Activated CD8-positive, alpha-beta T cell treated with anti-CD3 and anti-CD28 coated beads for 36 hours (primary cell): ENCODE measurements around the gene MRPS12. TPM values are rescaled to one million over a fixed set of nuclear protein-coding genes. Genes with fewer than 3 reads are reported as not detected.
A peak's percentile ranks its signal among the peaks of the same experiment; 100 is the strongest.
"Not testable (repeated sequence)": the region's sequence is repeated elsewhere in the genome, so short reads cannot be mapped to it uniquely, and the experiment has no call there.

ENCODE experiments used
- ATAC-seq: fragments of 200-7000 bp; cut with Tn5 transposase; one replicate; pipeline ENCODE4 v1.10.0; 2021; ENCODE audit warnings: mild to moderate bottlenecking, moderate library complexity
- CTCF ChIA-PET: fragments of 350-600 bp; sonication (Branson Sonifier 250); formaldehyde crosslinking; loops from one replicate; lab custom pipeline; 2021; ENCODE audit warnings: antibody characterized with exemption; lab: Charles Lee
- POLR2A ChIA-PET: fragments of 350-600 bp; sonication (Branson Sonifier 250); formaldehyde crosslinking; loops from one replicate; lab custom pipeline; 2021; ENCODE audit warnings: antibody characterized with exemption; lab: Charles Lee
- DNase-seq: peaks from one replicate; pipeline ENCODE4 v3.0.0-alpha.2; 2020
- H3K27ac Mint-ChIP-seq: one replicate; pipeline ENCODE4 v1.8.0; 2021; ENCODE audit warnings: mild to moderate bottlenecking, mixed read lengths
- H3K27me3 Mint-ChIP-seq: one replicate; pipeline ENCODE4 v1.8.0; 2021; ENCODE audit warnings: mixed read lengths
- H3K36me3 Mint-ChIP-seq: one replicate; pipeline ENCODE4 v1.8.0; 2021; ENCODE audit warnings: low read depth, mixed read lengths
- H3K4me1 Mint-ChIP-seq: one replicate; pipeline ENCODE4 v1.8.0; 2021; ENCODE audit warnings: low read depth, mixed read lengths
- H3K4me3 Mint-ChIP-seq: one replicate; pipeline ENCODE4 v1.8.0; 2021; ENCODE audit warnings: mild to moderate bottlenecking, moderate library complexity, mixed read lengths
- H3K9me3 Mint-ChIP-seq: one replicate; pipeline ENCODE4 v1.8.0; 2021; ENCODE audit warnings: mixed read lengths
- CTCF ChIP-seq: fragments of 200-600 bp; IDR thresholded peaks from one replicate; pipeline ENCODE4 v1.8.0; 2022; ENCODE audit warnings: antibody characterized with exemption, mild to moderate bottlenecking
- intact Hi-C: fragments of 100-400 bp; cut with micrococcal nuclease; formaldehyde crosslinking; loops from one replicate; pipeline ENCODE4 v1.10.0; 2022
- total RNA-seq, 2 experiments: library from RNA; stranded (reverse); gene quantifications; one replicate each; pipeline ENCODE4 v1.2.3, GENCODE V29; 2021

The MRPS12 gene
- total RNA-seq: 10 to 100 TPM; 80.1 to 81.2 TPM

GRCh38 chr19:38930776-38931520 lies at the start of gene MRPS12:
Gene MRPS12, plus strand, starts transcription at chr19:38930944. Its CDS starts 351 bp downstream, at chr19:38931295.
- ChIA-PET POLR2A (interaction anchor here (0.5 to 1.6 kb wide), 8 partner anchors 14 to 1639 kb away, joined by 3 to 7 read pairs (median 3); partner anchors contain the start of gene NFKBIB), CTCF (interaction anchor here (0.6 to 3.6 kb wide), 60 partner anchors 9 to 557 kb away, joined by 3 to 27 read pairs (median 4); partner anchors contain the start of genes ACTN4, ECH1, EIF3K and FAM98C)
- TF ChIP-seq CTCF: no peak
- peak; percentile 99 for DNase-seq
- H3K4me3 Mint-ChIP-seq: peak within 1 kb of the TSS; percentile 99
- H3K36me3 Mint-ChIP-seq: peaks cover 52% of the 10 kb centered on the region
- H3K9me3 Mint-ChIP-seq: peaks cover 7% of the 10 kb centered on the region
- ATAC-seq: peak; percentile 94
- H3K4me1 Mint-ChIP-seq: peaks cover 31% of the 10 kb centered on the region
- no peaks in the 10 kb centered on the region for H3K27me3 Mint-ChIP-seq
- H3K27ac Mint-ChIP-seq: peak within 1 kb of the TSS; percentile 98
- intact Hi-C loops: loop anchor here (5.0 to 10.0 kb wide), 2 partner anchors 79 to 196 kb away; no protein-coding TSS in a partner anchor

DNA sequence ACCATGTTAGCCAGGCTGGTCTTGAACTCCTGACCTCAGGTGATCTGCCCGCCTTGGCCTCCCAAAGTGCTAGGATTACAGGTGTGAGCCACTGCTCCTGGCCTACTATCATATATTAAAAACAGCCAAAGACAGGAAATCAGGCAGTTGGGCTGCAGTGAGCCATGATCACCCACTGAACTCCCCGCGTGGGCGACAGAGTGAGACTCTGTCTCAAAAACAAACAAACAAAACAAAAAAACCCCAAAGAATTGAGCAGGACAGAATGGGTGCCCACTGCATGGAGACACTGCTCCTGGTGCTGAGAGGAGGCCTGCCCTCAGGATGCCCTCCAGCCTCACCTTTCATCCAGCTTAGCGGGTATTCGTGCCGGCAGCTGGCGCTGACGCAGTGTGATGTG lies 47.5 kb upstream of the MRPS12 start:
- ChIA-PET POLR2A (no interaction called here), CTCF (interaction anchor here (1.0 kb wide), 1 partner anchor 14 kb away, joined by 3 read pairs; no protein-coding TSS in a partner anchor)
- H3K27ac Mint-ChIP-seq: peak overlapping the region; percentile 12
- no peak for ATAC-seq
- H3K4me1 Mint-ChIP-seq: peaks cover 15% of the 10 kb centered on the region
- H3K27me3 Mint-ChIP-seq: no peaks in the 10 kb centered on the region
- no peaks in the 10 kb centered on the region for H3K36me3 Mint-ChIP-seq
- intact Hi-C loops: no loop called here
- no peak for DNase-seq
- no peak overlapping the region for H3K4me3 Mint-ChIP-seq
- TF ChIP-seq CTCF: no peak
- H3K9me3 Mint-ChIP-seq: no peaks in the 10 kb centered on the region

GRCh38 chr19:38884691-38885090 lies 46.1 kb upstream of the MRPS12 start:
- DNase-seq, H3K4me3 Mint-ChIP-seq, H3K4me1 Mint-ChIP-seq, POLR2A ChIA-PET, H3K27ac Mint-ChIP-seq, intact Hi-C loops, CTCF ChIA-PET, H3K36me3 Mint-ChIP-seq, ATAC-seq, H3K9me3 Mint-ChIP-seq, H3K27me3 Mint-ChIP-seq: not testable (repeated sequence)

GRCh38 chr19:38888876-38889275 lies 41.9 kb upstream of the MRPS12 start:
- DNase-seq (no peak), ATAC-seq (no peak)
- H3K4me1 Mint-ChIP-seq: peaks cover 5% of the 10 kb centered on the region
- no peaks in the 10 kb centered on the region for H3K36me3 Mint-ChIP-seq
- no peak overlapping the region for H3K4me3 Mint-ChIP-seq
- intact Hi-C loops: no loop called here
- no peaks in the 10 kb centered on the region for H3K9me3 Mint-ChIP-seq
- no peaks in the 10 kb centered on the region for H3K27me3 Mint-ChIP-seq
- TF ChIP-seq CTCF: no peak
- CTCF ChIA-PET: interaction anchor here (0.6 to 3.5 kb wide), 8 partner anchors 8 to 119 kb away, joined by 4 to 61 read pairs (median 16); partner anchors contain the start of genes NFKBIB, RINL and SIRT2
- POLR2A ChIA-PET: interaction anchor here (0.9 to 2.0 kb wide), 2 partner anchors 11 to 18 kb away, joined by 3 to 9 read pairs; partner anchors contain the start of gene RINL
- H3K27ac Mint-ChIP-seq: no peak overlapping the region

DNA sequence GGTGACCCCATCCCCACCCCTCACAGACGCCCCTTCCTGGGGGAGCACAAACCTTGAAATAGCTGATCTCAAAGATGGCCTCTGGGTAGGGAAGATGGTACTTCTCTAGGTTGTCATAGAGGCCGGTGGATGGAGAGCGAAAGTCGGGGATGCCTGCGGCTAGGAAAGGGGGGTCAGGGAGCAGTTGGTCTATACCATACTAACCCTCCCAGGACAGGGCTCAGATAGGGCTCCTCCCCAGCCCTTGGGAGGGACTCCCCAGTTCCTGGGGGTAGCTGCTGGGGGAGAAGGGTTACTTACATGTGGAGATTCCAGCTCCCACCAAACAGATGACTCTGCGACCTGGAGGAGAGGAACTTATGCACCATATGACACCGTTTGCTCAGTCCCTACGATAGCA lies 40.9 kb upstream of the MRPS12 start:
- ATAC-seq (no peak), DNase-seq (no peak)
- Mint-ChIP-seq H3K4me3 (no peak overlapping the region), H3K36me3 (peaks cover 3% of the 10 kb centered on the region), H3K27me3 (no peaks in the 10 kb centered on the region), H3K4me1 (peaks cover 5% of the 10 kb centered on the region), H3K27ac (no peak overlapping the region), H3K9me3 (no peaks in the 10 kb centered on the region)
- ChIA-PET CTCF (interaction anchor here (1.2 kb wide), 1 partner anchor 11 kb away, joined by 3 read pairs; no protein-coding TSS in a partner anchor), POLR2A (interaction anchor here (0.9 kb wide), 1 partner anchor 12 kb away, joined by 3 read pairs; the partner anchor contains the start of gene RINL)
- TF ChIP-seq CTCF: no peak
- intact Hi-C loops: no loop called here
